Occipital lobe (tissue), 2 donors: ENCODE results near the gene ITGB8. TPM values are rescaled to one million over a fixed set of nuclear protein-coding genes. Genes with fewer than 3 reads are reported as not detected.

Experiments used
- DNase-seq: peaks from one replicate; lab custom pipeline; 2025; lab: John Stamatoyannopoulos, UW
- total RNA-seq: library from RNA; depleted of rRNA; stranded (reverse); fragments of >200 nt; gene quantifications from one replicate; pipeline ENCODE4 v1.2.3, GENCODE V29; 2014

Gene ITGB8
- total RNA-seq, 1 donor from 2014 or later = 109 TPM

GRCh38 chr7:20307901-20308300 is 22.8 kb upstream of the ITGB8 start:
- no peak for DNase-seq

DNA sequence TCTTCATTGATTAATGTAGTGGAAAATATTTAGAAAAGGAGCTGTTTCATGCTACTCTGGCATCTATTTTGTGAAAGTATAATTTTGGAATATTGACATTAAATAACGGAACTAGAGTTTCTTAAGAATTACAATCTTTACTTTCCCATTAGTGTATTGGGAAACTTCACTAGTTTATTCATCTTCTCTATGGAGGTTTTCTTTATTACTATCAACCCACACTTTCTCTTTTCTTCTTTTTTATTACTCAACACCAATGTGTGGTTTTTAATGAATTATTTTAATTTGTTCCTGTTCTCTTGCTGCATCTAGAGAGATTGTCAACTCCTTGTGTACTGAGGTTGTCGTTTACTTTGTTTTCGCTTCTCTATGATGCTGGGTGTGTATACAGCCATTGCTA is 20.4 kb upstream of the ITGB8 start:
- DNase-seq = no peak

DNA sequence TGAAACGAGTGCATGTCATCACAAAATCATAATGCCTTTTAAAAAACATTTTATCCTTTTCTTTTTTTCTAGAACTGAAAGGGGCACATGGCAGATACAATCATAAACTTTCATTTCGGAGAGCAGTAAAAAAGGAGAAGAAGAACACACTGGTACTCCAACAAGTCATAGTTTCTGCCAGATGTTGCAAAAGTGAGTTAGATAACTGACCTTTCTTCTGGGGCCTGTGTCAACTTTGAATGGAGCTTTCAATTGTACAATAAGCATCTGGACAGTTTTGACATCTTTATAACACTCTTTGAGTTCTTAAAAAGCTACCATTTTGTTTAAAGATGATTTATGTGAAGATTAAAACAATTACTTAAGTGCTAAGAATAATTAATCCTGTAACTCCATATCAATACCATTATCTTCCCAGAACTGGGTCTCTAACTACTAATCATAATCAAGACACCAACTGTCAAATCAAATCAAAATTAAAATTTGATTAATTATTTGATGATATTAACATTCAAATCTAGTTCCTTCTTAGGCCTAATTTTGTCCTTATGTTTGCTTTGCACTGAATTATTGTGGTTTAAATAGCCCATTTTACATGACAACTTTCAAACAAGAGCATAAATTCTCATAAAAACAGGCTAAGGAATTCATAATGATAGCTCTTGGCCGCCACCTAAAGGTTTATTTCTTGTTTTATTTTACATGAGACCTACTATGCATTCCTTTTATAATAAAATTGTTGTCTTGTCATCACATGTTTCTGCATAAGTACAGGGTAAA is 19.5 kb upstream of the ITGB8 start:
- no peak for DNase-seq

- DNase-seq = no peak
Measured at GRCh38 chr7:20311743-20312042, 19.0 kb upstream of the ITGB8 start.

DNA sequence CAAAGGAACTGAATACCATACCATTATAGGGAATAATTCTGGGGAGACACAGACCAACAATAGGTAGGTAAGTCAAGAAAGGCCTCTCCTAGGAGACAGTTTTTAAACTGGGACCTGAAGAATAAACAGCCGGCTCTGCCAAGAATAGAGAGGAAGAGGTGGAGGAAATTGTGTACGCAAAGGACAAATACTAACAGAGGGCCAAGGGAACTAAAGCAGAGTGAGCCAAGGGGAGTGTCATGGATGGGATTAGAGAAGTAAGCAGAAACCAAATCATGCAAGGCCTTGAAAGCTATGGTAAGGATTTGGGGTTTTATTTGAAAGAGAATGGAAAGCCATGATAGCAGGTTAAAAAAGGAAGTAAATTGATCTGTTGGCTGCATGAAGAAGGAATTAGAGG is 18.1 kb upstream of the ITGB8 start:
- DNase-seq = no peak

DNA sequence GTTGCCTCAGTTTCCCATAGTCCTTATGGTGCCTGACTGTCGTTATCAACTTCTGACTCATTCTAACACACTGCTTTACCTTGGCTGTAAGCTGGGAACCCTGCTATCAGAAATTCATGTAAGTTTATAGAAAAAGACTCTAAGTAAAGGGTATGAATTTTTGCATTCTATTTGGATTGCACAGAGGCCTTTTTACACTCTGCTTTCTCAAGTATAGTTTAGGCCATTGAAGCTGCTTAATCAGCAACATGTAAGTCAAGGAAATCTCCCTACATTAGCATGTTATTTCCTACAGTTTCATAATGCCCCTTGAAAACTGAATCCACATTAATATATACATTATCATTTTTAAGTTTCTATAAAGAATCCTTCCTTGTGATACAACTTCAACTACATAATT is 17.1 kb upstream of the ITGB8 start:
- DNase-seq = no peak

DNA sequence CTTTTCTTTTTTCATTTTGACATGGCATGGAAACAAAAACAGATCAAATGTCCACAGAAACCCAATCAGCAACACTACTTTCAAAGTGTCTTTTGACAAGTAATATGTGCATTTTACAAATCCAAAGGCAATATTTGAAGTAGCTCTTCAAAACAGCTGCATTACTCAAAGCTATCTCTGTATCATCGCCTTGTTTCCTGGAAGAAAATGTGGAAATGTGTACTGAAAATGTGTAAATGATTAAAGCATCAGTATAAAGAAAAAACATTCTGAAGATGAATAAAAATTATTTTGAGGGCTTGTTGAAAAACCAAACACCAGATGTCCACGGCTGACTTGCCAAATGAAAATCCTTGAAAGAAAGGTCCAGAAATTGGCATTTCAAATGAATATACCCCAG is 16.5 kb upstream of the ITGB8 start:
- no peak for DNase-seq

- no peak for DNase-seq
Measured at GRCh38 chr7:20316706-20317105, 14.0 kb upstream of the ITGB8 start.

DNA sequence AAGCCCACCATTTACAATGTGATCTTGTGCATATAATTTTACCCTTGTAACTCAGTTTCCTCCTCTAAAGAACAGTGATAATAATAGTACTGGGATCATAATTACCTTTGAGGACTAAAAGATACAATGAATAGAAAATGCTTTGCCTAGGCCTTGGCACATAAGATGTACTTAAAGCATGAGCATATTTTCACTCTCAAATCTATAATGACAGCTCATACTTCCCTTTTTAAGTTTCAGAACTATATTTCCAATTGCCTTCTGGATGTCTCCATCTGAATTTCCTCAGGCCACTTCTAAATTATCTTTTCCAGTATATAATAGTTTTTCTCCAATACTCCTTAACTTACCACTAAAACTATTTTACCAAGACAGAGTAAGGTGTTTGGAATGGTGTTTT is 13.3 kb upstream of the ITGB8 start:
- no peak for DNase-seq

DNA sequence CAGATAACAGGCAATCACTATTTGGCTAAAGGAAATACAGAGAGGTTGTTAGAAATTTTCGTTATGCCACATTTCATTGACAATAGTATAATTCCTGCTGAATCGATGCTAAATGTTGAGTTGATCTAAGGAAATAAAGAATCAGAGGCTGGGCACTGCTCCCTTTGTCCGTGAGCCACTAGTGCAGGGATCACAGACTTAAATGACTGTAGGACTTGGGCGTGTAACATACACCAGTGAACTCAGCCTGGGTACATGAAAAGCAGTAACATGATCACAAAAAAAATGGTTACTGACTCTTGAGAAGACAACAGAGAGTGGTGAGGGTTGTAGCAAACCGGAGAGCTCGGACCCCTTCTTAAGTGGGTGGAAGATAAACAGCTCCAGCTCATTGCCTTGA is 11.8 kb upstream of the ITGB8 start:
- DNase-seq = no peak

GRCh38 chr7:20320322-20320721 is 10.4 kb upstream of the ITGB8 start:
- DNase-seq = no peak

DNA sequence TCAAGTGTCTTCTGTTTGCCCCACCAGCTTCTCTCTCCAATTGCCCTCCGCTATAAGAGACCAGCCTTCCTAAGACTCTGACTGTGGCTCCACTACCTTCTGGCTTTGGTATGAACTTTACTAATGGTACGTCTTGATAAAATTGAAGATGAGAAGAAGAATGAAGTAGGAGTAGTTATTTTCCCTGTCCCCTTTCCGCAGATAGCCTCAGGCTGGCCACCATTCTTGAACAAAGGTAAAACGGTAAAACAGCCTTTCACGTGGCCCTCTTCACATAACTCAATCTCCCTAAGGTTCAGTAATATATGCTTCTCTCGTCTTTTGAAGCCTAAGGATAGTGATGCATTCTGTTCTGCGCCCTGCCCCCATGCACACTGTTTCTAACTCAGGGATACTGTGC is 9.9 kb upstream of the ITGB8 start:
- no peak for DNase-seq

- DNase-seq = no peak
Measured at GRCh38 chr7:20323595-20323994, 7.1 kb upstream of the ITGB8 start.

- no peak for DNase-seq
Measured at GRCh38 chr7:20326342-20326741, 4.4 kb upstream of the ITGB8 start.

GRCh38 chr7:20327055-20327454 is 3.6 kb upstream of the ITGB8 start:
- no peak for DNase-seq

- no peak for DNase-seq
Measured at GRCh38 chr7:20328027-20328426, 2.7 kb upstream of the ITGB8 start.

DNA sequence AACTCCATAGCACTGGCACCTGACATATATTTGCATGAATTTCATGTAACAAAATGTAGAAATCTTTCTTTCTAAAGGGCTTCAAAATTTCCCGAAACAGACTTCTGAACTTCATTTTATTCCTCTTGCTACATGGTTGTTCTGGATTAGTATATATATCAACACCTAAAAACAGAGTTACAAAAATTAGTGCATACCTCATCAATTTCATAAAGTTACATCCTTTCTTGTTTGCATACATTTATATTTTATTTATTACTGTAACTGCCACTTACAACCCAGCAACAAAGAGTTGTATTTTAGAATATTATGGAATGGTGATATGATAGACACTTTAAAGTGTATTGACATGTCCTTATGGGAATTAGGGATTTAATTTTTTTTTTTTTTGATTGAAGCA is 2.0 kb upstream of the ITGB8 start:
- DNase-seq = no peak

- peak; percentile 75 for DNase-seq
Measured at GRCh38 chr7:20329389-20330238, 1.1 kb upstream of the ITGB8 start.

GRCh38 chr7:20330928-20331909 is 519 bp downstream of the ITGB8 start:
- DNase-seq = peak; percentile 53

DNA sequence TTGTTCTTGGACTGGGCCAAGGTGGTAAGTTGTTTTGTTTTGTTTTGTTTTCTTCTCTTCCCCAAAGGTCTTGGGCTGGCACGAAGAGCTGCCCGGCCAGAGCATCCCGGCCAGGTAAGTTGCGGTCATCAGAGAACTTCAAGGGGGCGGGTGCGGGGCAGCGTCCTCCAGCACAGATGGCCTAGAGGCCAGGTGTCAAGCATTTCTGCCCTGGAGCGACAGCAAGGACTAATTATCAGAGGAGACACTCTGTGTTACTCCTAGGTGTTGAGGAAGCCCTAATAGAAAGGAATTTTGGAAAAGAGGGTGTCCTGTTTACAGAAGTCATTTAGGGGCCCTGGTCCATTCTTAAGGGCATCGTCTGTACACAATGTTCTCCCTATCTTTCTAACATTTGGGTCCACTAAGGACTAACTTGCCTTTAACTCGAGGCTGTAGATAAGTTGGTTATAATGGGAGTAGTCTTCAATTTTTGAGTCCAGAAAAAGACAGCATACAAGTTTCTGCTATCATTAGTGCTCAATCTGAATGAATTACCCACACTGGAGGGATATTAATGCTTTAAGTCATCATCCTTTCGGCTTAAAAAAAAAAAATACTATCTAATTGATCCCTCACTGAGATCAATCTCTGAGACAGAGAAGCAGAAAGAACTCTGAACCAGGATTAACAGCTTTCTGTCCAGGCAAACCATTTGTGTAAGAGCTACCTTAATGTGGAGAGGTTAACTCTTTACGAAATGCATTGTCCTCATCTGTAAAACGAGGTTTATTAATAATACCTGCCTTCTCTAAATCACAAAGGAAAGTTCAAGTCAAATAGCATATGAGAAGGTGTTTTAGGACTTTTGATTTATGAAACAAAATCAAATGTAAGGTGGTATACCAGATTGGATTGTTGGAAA is 1.5 kb downstream of the ITGB8 start:
- DNase-seq = no peak

- no peak for DNase-seq
Measured at GRCh38 chr7:20338285-20338684, 7.6 kb downstream of the ITGB8 start.
